GM23338 (cell line): ENCODE results near the gene DDT. TPM values are rescaled to one million over a fixed set of nuclear protein-coding genes. Genes with fewer than 3 reads are reported as not detected.
"Not testable (repeated sequence)": the region's sequence is repeated elsewhere in the genome, so short reads cannot be mapped to it uniquely, and the experiment has no call there.

ENCODE experiments used
- ATAC-seq: fragments of 200-7000 bp; cut with Tn5 transposase; 3 replicates; pipeline ENCODE4 v1.9.1; 2020
- DNase-seq: peaks from one replicate; pipeline ENCODE4 v3.0.0-alpha.2; 2015; ENCODE audit warnings: low spot score
- H2AFZ ChIP-seq: fragments of 200-600 bp; sonication (generic); 2 replicates; pipeline ENCODE4 v1.8.0; 2016; ENCODE audit warnings: antibody characterized with exemption, mild to moderate bottlenecking, moderate library complexity
- H3F3A ChIP-seq: fragments of 200-600 bp; sonication (generic); replicated peaks from 2 replicates; pipeline ENCODE4 v1.8.0; 2017; ENCODE audit warnings: antibody characterized with exemption, mixed run types, low read depth
- H3K27ac ChIP-seq: fragments of 200-600 bp; sonication (generic); 2 replicates; pipeline ENCODE4 v1.6.1; 2016; ENCODE audit warnings: low read depth
- H3K27me3 ChIP-seq: fragments of 200-600 bp; sonication (generic); 2 replicates; pipeline ENCODE4 v1.8.0; 2016; ENCODE audit warnings: mild to moderate bottlenecking, mixed run types, moderate library complexity; ENCODE audit not compliant: insufficient read depth
- H3K36me3 ChIP-seq: fragments of 200-600 bp; sonication (generic); 2 replicates; pipeline ENCODE4 v1.8.0; 2016; ENCODE audit warnings: mild to moderate bottlenecking; ENCODE audit not compliant: insufficient read depth
- H3K4me1 ChIP-seq: fragments of 200-600 bp; sonication (generic); 2 replicates; pipeline ENCODE4 v1.8.0; 2016; ENCODE audit warnings: mild to moderate bottlenecking, moderate library complexity; ENCODE audit not compliant: insufficient read depth
- H3K4me2 ChIP-seq: fragments of 200-600 bp; sonication (generic); 2 replicates; pipeline ENCODE4 v1.7.1; 2017; ENCODE audit warnings: mixed run types
- H3K4me3 ChIP-seq: fragments of 200-600 bp; sonication (generic); 2 replicates; pipeline ENCODE4 v1.6.1; 2016; ENCODE audit warnings: mixed run types
- H3K79me2 ChIP-seq: fragments of 200-600 bp; sonication (generic); replicated peaks from 2 replicates; pipeline ENCODE4 v1.8.0; 2017; ENCODE audit warnings: mild to moderate bottlenecking; ENCODE audit not compliant: insufficient read depth
- H3K9me2 ChIP-seq: fragments of 200-600 bp; sonication (generic); 2 replicates; pipeline ENCODE4 v1.8.0; 2017; ENCODE audit not compliant: insufficient read depth
- H4K20me1 ChIP-seq: fragments of 200-600 bp; sonication (generic); replicated peaks from 2 replicates; pipeline ENCODE4 v1.8.0; 2017; ENCODE audit warnings: mild to moderate bottlenecking; ENCODE audit not compliant: insufficient read depth
- H3K27ac Mint-ChIP-seq: 2 replicates; pipeline ENCODE4 v1.8.0; 2020; ENCODE audit warnings: inconsistent platforms, mild to moderate bottlenecking, moderate library complexity, mixed read lengths
- H3K27me3 Mint-ChIP-seq: 3 replicates; pipeline ENCODE4 v1.8.0; 2022; ENCODE audit warnings: low read depth, mild to moderate bottlenecking, moderate library complexity, mixed read lengths, inconsistent platforms; ENCODE audit not compliant: insufficient read depth, poor library complexity
- H3K36me3 Mint-ChIP-seq: 3 replicates; pipeline ENCODE4 v1.8.0; 2021; ENCODE audit warnings: low read depth, mild to moderate bottlenecking, inconsistent platforms, moderate library complexity, mixed read lengths
- H3K4me1 Mint-ChIP-seq: 3 replicates; pipeline ENCODE4 v1.8.0; 2020; ENCODE audit warnings: mild to moderate bottlenecking, inconsistent platforms, mixed read lengths
- H3K4me3 Mint-ChIP-seq: 3 replicates; pipeline ENCODE4 v1.8.0; 2021; ENCODE audit warnings: moderate library complexity, mild to moderate bottlenecking, inconsistent platforms, mixed read lengths
- H3K9me3 Mint-ChIP-seq: 3 replicates; pipeline ENCODE4 v1.8.0; 2020; ENCODE audit warnings: moderate library complexity, mild to moderate bottlenecking, inconsistent platforms, mixed read lengths
- CTCF ChIP-seq, 2 experiments: fragments of 200-600 bp in 1 of 2; sonication (generic) in 1 of 2; conservative IDR thresholded peaks; 2 replicates each; pipeline versions ENCODE4 v1.5.1 to v1.6.1; 2016 to 2017; ENCODE audit warnings: antibody characterized with exemption in 2 of 2, low read depth in 2 of 2, mild to moderate bottlenecking in 2 of 2, moderate library complexity in 1 of 2
- polyA plus RNA-seq: library from polyadenylated mRNA; unstranded; fragments of >200 nt; fragmentation: Nextera tagmentation; extraction: Ambion mirVana; gene quantifications from 2 replicates; pipeline ENCODE4 v1.2.1, GENCODE V29; 2016
- total RNA-seq: library from RNA; depleted of rRNA; stranded (reverse); fragments of >200 nt; shearing (Covaris generic); gene quantifications from 2 replicates; pipeline ENCODE4 v1.2.3, GENCODE V29; 2014

DDT gene
- total and polyA plus RNA-seq, 2 experiments from 2014 or later: 150 to 232 TPM

DNA sequence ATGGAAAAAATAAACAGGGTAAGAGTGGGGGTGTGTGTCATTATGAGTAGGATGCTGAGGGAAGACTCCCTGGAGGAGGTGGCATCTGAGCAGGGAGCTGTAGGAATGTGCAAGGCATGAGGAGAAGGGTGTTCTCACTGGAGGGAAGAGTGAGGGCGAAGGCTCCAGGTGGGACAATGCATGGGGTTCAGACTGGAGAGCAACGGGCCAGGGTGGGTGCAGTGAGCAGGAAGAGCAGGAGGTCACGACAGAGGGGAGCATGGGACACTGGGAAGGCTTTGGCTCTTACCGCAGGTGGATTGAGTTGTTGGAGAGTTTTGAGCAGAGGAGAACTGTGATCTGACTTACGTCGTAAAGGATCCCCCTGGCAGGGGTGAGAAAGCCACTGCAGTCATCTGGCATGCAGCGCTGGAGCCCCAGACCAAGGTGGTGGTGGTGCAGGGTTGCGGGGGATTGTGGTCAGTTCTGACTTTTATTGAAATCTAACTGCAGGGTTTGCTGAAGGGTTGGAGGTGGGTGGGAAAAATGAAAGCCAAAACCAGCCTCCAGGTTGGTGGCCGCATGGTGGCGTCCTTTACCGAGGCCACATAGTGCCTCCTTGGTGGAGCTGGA lies 21.3 kb downstream of the DDT start:
- not testable (repeated sequence) for H3K27ac ChIP-seq, H3K27ac Mint-ChIP-seq, H3K4me1 ChIP-seq, H3K9me2 ChIP-seq, H3K4me2 ChIP-seq, H3F3A ChIP-seq, H3K4me3 ChIP-seq, H4K20me1 ChIP-seq, H3K4me3 Mint-ChIP-seq, H3K79me2 ChIP-seq, H3K36me3 Mint-ChIP-seq, H3K27me3 ChIP-seq, ATAC-seq, H2AFZ ChIP-seq, DNase-seq, H3K36me3 ChIP-seq, H3K27me3 Mint-ChIP-seq, H3K9me3 Mint-ChIP-seq
- TF ChIP-seq CTCF (conservative IDR thresholded peaks at IDR 0.05; ENCODE audit: low read depth in 2 of 2): 0 out of 4 replicates have a peak, but pooled peaks of 1 of the 2 experiments have one; percentile 11
- H3K4me1 Mint-ChIP-seq: peaks cover 30% of the 10 kb centered on the region

DNA sequence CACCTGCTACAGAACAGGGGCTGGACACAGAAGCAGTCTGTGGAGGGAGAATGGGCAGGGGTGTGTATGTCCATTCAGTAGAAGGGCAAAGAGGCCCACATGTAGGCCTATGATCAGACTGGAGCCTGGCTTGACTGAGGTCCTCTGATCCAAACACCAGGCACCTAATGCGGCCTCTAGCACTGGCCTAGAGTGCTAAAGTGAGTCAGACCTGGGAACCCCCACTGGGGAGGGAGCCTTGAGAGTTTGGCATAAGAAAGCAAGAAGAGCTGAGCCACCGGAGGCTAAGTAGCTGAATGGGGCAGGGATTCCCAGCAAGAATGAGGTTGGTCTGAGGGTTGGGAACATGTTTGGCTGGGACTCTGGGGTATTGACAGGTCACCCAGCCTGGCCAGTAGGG lies 22.9 kb downstream of the DDT start:
- H2AFZ ChIP-seq, H3K4me3 ChIP-seq, H3K9me2 ChIP-seq, H4K20me1 ChIP-seq, H3K36me3 ChIP-seq, H3K4me2 ChIP-seq, H3F3A ChIP-seq, H3K4me3 Mint-ChIP-seq, H3K27me3 ChIP-seq, H3K27ac Mint-ChIP-seq, H3K79me2 ChIP-seq, H3K9me3 Mint-ChIP-seq, H3K4me1 ChIP-seq, H3K27me3 Mint-ChIP-seq, H3K27ac ChIP-seq, H3K36me3 Mint-ChIP-seq: not testable (repeated sequence)
- peaks cover 28% of the 10 kb centered on the region for H3K4me1 Mint-ChIP-seq
- ATAC-seq: peak; percentile 39
- DNase-seq: peak; percentile 34

DNA sequence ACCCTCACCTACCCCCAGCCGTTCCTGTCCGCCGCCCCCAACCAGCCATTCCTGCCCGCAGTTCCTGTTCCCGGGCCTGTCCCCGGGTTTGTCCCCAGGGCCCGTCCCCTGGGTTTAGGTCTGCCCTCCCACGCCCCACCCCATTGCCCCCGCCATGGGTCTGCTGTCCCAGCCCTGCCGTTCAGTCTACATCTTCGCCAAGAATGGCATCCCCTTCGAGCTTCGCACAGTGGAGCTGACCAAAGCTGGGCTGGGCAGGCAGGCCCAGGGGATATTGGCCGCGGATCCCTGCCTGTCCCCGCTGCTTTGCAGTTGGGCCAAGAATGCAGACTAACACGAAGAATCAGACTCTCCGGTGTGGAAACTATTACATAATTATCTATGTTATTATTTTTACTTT lies 24.5 kb downstream of the DDT start:
- not testable (repeated sequence) for H3K36me3 ChIP-seq, DNase-seq, H3K4me2 ChIP-seq, H3K9me3 Mint-ChIP-seq, H3K4me1 ChIP-seq, H3F3A ChIP-seq, H3K4me3 Mint-ChIP-seq, H3K79me2 ChIP-seq, H2AFZ ChIP-seq, H3K27me3 Mint-ChIP-seq, H3K9me2 ChIP-seq, H3K27me3 ChIP-seq, H3K27ac ChIP-seq, H4K20me1 ChIP-seq, ATAC-seq, H3K36me3 Mint-ChIP-seq, H3K4me3 ChIP-seq, H3K27ac Mint-ChIP-seq
- H3K4me1 Mint-ChIP-seq: peaks cover 16% of the 10 kb centered on the region

GRCh38 chr22:23947391-23947790 lies 26.9 kb downstream of the DDT start:
- not testable (repeated sequence) for H3K4me3 Mint-ChIP-seq, H3K27me3 ChIP-seq, H3F3A ChIP-seq, H4K20me1 ChIP-seq, H3K4me1 Mint-ChIP-seq, DNase-seq, H3K79me2 ChIP-seq, H3K4me3 ChIP-seq, H3K4me1 ChIP-seq, H3K4me2 ChIP-seq, H3K9me3 Mint-ChIP-seq, H3K27me3 Mint-ChIP-seq, H3K36me3 ChIP-seq, H3K9me2 ChIP-seq, H3K27ac ChIP-seq, H3K27ac Mint-ChIP-seq, H3K36me3 Mint-ChIP-seq, ATAC-seq, H2AFZ ChIP-seq

DNA sequence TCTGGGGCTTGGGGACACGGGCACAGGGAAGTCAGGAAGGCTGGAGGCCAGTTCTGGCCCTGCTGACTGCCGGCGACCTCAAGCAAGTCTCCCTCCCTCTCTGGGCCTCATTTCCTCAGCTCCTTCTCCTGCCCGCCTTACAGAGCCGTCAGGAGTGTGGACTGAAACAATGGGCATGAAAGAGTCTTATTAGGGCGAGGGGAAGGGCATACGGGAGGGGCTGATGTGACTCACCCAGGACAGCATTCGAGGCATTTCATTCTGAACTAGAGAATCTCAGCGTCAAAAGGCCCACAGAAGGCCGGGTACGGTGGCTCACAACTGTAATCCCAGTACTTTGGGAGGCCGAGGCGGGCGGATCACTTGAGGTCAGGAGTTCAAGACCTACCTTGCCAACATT lies 34.1 kb downstream of the DDT start:
- not testable (repeated sequence) for H3K4me3 Mint-ChIP-seq, H3K36me3 Mint-ChIP-seq, H3K79me2 ChIP-seq, H3K4me1 ChIP-seq, H3K4me1 Mint-ChIP-seq, H3K27me3 Mint-ChIP-seq, H3K4me2 ChIP-seq, H3K4me3 ChIP-seq, H3K36me3 ChIP-seq, H3K9me3 Mint-ChIP-seq, H4K20me1 ChIP-seq, H3K27ac Mint-ChIP-seq, H2AFZ ChIP-seq, H3K9me2 ChIP-seq, H3K27me3 ChIP-seq, H3K27ac ChIP-seq, H3F3A ChIP-seq, DNase-seq
- peak; percentile 52; the same call in 2 of the 3 replicates for ATAC-seq
